Esophagus muscularis mucosa (tissue), 4 donors: ENCODE data around the gene SLC2A5. TPM values are rescaled to one million over a fixed set of nuclear protein-coding genes. Genes with fewer than 3 reads are reported as not detected.

Experiments
- DNase-seq: peaks from one replicate; pipeline ENCODE4 v3.0.0-alpha.2; 2017; ENCODE audit errors: extremely low spot score
- H3K27ac ChIP-seq, 4 donors: fragments of 200-600 bp; sonication (generic); replicated peaks in 1 of 4; 1 replicate in 3 of 4; 2 replicates in 1 of 4; pipeline ENCODE4 v1.5.1; 2016 to 2019; ENCODE audit warnings: mild to moderate bottlenecking in 1 of 4
- H3K27me3 ChIP-seq, 4 donors: fragments of 200-600 bp; sonication (generic); one replicate each; pipeline versions ENCODE4 v1.5.1 to v1.6.0; 2016 to 2019
- H3K36me3 ChIP-seq, 4 donors: fragments of 200-600 bp; sonication (generic); one replicate each; pipeline ENCODE4 v1.5.1; 2016 to 2019
- H3K4me1 ChIP-seq, 4 donors: fragments of 200-600 bp; sonication (generic); one replicate each; pipeline ENCODE4 v1.5.1; 2016 to 2019
- H3K4me3 ChIP-seq, 4 donors: fragments of 200-600 bp; sonication (generic); 1 replicate in 2 of 4; 2 replicates in 2 of 4; pipeline ENCODE4 v1.5.1; 2016 to 2019; ENCODE audit warnings: mild to moderate bottlenecking in 4 of 4, moderate library complexity in 1 of 4
- H3K9me3 ChIP-seq, 4 donors: fragments of 200-600 bp; sonication (generic); 1 replicate in 3 of 4; 2 replicates in 1 of 4; pipeline ENCODE4 v1.5.1; 2016 to 2019
- EP300 ChIP-seq: sonication (generic); formaldehyde crosslinking; IDR thresholded peaks from one replicate; pipeline ENCODE4 v1.6.1; 2017; ENCODE audit warnings: antibody characterized with exemption
- POLR2A ChIP-seq: fragments of 450-650 bp; IDR thresholded peaks from one replicate; pipeline ENCODE4 v1.6.1; 2017; ENCODE audit warnings: antibody characterized with exemption, moderate library complexity, mild to moderate bottlenecking, low read depth
- POLR2AphosphoS5 ChIP-seq, 2 donors: sonication (generic); formaldehyde crosslinking; IDR thresholded peaks; one replicate each; pipeline ENCODE4 v1.6.1; 2017; ENCODE audit warnings: antibody characterized with exemption in 2 of 2
- WGBS: methylation state at CpG from one replicate; pipeline ENCODE4 v1.1.5; 2018; 5-methylcytosine and 5-hydroxymethylcytosine counted together
- intact Hi-C: fragments of 100-400 bp; cut with DNase I; formaldehyde crosslinking; loops from one replicate; pipeline ENCODE4 v1.15.1; 2023
- total RNA-seq, 4 donors: library from RNA; depleted of rRNA; stranded (reverse); fragments of >200 nt; gene quantifications; one replicate each; pipeline versions ENCODE4 v1.1.0 to v1.2.1, GENCODE V29; 2016
- TF ChIP-seq, protein P1 (sequence below), 3 experiments: fragments of 200-600 bp in 2 of 3; fragments of 450-650 bp in 1 of 3; sonication (generic) in 2 of 3; IDR thresholded peaks; one replicate each; pipeline ENCODE4 v1.5.1; 2017 to 2019; ENCODE audit warnings: antibody characterized with exemption in 3 of 3, mild to moderate bottlenecking in 2 of 3, moderate library complexity in 1 of 3

Gene SLC2A5
- total RNA-seq, 4 donors from 2014 or later, result 0.06 to 2.0 (median 0.57) TPM; not detected in 1

DNA sequence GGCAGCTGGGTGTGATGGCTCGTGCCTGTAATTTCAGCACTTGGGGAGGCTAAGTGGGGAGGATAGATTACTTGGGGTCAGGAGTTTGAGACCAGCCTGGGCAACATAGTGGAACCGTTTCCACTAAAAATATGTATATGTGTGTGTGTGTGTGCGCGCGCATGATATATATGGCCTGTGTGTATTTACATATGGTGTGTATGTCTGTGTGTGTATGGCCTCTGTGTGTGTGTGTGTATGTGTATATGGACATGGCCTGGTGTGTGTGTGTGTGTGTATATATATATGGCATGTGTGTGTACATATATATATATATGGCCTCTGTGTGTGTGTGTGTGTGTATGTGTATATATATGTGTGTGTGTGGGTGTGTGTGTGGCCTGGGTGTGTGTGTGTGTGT is 27.2 kb downstream of the SLC2A5 start:
- WGBS, result 94% methylated on average over 5 of the region's 5 CpGs
- Histone ChIP-seq H3K27ac (no peak overlapping the region), H3K4me3 (no peak overlapping the region), H3K27me3 (no peaks in the 10 kb centered on the region), H3K36me3 (no peaks in the 10 kb centered on the region), H3K4me1 (peaks cover 0 to 9% (median 2%) of the 10 kb centered on the region in 4 donors), H3K9me3 (no peaks in the 10 kb centered on the region)
- intact Hi-C loops, result no loop called here
- DNase-seq, result no peak
- no peak for TF ChIP-seq POLR2A
- TF ChIP-seq, protein P1, sequence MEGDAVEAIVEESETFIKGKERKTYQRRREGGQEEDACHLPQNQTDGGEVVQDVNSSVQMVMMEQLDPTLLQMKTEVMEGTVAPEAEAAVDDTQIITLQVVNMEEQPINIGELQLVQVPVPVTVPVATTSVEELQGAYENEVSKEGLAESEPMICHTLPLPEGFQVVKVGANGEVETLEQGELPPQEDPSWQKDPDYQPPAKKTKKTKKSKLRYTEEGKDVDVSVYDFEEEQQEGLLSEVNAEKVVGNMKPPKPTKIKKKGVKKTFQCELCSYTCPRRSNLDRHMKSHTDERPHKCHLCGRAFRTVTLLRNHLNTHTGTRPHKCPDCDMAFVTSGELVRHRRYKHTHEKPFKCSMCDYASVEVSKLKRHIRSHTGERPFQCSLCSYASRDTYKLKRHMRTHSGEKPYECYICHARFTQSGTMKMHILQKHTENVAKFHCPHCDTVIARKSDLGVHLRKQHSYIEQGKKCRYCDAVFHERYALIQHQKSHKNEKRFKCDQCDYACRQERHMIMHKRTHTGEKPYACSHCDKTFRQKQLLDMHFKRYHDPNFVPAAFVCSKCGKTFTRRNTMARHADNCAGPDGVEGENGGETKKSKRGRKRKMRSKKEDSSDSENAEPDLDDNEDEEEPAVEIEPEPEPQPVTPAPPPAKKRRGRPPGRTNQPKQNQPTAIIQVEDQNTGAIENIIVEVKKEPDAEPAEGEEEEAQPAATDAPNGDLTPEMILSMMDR (IDR thresholded peaks at IDR 0.05), result no peak
- no peak for TF ChIP-seq POLR2AphosphoS5 (IDR thresholded peaks at IDR 0.05)
- no peak for TF ChIP-seq EP300

DNA sequence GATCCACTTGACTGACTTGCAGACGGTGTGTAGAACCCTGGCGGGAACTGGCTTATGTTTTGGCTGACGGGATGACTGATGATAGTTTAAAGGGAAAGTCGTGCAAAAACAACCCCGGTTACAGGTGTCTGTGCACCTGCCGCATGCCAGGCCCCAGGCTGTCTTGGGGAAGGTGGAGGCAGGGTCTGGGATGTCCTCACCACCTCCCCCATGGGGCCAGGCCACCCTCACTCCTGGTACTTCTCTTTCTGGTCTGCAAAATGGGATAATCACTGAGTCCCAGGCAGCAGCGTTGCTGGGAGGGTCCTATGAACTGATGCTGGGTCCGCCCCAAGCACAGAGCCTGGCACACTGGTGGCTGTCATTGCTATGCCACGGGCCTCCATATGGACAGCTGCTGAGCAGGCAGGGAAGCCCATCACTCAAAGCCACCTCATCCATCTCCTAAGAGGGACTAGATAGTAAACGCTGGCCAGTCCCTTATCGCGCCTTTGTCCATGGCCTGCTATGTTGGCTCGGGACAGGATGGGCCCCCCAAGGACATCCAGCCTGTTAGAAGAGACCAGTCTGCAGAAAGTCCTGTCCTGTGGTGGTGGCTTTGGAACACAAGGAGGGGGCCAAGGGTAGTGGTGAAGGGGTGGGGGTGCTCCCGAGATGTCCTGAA is 28.2 kb downstream of the SLC2A5 start:
- Histone ChIP-seq H3K9me3 (no peaks in the 10 kb centered on the region), H3K27ac (no peak overlapping the region), H3K36me3 (no peaks in the 10 kb centered on the region), H3K4me3 (no peak overlapping the region), H3K4me1 (peaks cover 0 to 9% (median 2%) of the 10 kb centered on the region in 4 donors), H3K27me3 (no peaks in the 10 kb centered on the region)
- TF ChIP-seq EP300 (no peak), POLR2AphosphoS5 (IDR thresholded peaks at IDR 0.05) (no peak), POLR2A (no peak)
- TF ChIP-seq, protein P1 (IDR thresholded peaks at IDR 0.05), result no peak
- WGBS, result 82% methylated on average over 14 of the region's 14 CpGs
- DNase-seq, result no peak
- intact Hi-C loops, result no loop called here

DNA sequence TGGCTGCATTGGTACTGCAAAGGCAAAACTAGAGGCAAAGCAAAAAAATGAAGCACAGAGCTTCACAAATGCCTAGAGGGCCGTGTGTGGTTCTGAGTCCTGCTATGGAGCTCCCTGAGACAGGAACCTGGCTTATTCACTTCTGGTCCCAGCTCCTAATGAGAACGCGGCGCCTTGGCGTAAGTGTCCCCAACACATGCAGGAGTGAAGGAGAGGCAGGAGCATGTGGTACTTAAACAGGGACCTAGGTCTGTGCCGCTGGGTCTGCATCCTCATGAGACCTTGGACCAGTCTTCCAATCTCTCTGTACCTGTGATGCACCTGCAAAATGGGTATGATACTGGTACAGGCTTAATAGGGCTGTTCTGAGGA is 28.8 kb downstream of the SLC2A5 start:
- no peak for DNase-seq
- H3K9me3 ChIP-seq, result peaks cover 0 to 1% (median under 1%) of the 10 kb centered on the region in 4 donors
- no peak for TF ChIP-seq EP300
- no peak for TF ChIP-seq POLR2AphosphoS5 (IDR thresholded peaks at IDR 0.05)
- TF ChIP-seq, protein P1 (IDR thresholded peaks at IDR 0.05), result no peak
- no peak for TF ChIP-seq POLR2A
- H3K27ac ChIP-seq, result no peak overlapping the region
- H3K36me3 ChIP-seq, result no peaks in the 10 kb centered on the region
- no peaks in the 10 kb centered on the region for H3K27me3 ChIP-seq
- no peak overlapping the region for H3K4me3 ChIP-seq
- peaks cover 0 to 9% (median 2%) of the 10 kb centered on the region in 4 donors for H3K4me1 ChIP-seq
- intact Hi-C loops, result no loop called here
- 91% methylated on average over 6 of the region's 6 CpGs for WGBS

GRCh38 chr1:9039761-9040658 is 29.4 kb downstream of the SLC2A5 start:
- intact Hi-C loops, result no loop called here
- Histone ChIP-seq H3K4me1 (peaks cover 0 to 9% (median 2%) of the 10 kb centered on the region in 4 donors), H3K9me3 (peaks cover 0 to 8% (median 4%) of the 10 kb centered on the region in 4 donors), H3K4me3 (peak overlapping the region in 1 of 4 donors; percentile 14), H3K36me3 (no peaks in the 10 kb centered on the region), H3K27me3 (no peaks in the 10 kb centered on the region), H3K27ac (no peak overlapping the region)
- DNase-seq, result no peak
- 76% methylated on average over 23 of the region's 55 CpGs for WGBS
- TF ChIP-seq, protein P1 (IDR thresholded peaks at IDR 0.05), result no peak
- TF ChIP-seq EP300 (no peak), POLR2AphosphoS5 (IDR thresholded peaks at IDR 0.05) (no peak), POLR2A (no peak)
